DOHH2 (cell line): ENCODE measurements around the gene RB1.

Experiments
- H3F3A ChIP-seq: fragments of 200-600 bp; sonication (generic), shearing (Covaris generic); 2 replicates; pipeline ENCODE4 v1.6.0; 2016; ENCODE audit warnings: antibody characterized with exemption, mild to moderate bottlenecking; ENCODE audit not compliant: control insufficient read depth, insufficient read depth
- H3K27ac ChIP-seq: fragments of 200-600 bp; sonication (generic); 2 replicates; pipeline ENCODE4 v1.5.1; 2014; ENCODE audit warnings: low read depth, mild to moderate bottlenecking, low read length, moderate library complexity
- H3K27me3 ChIP-seq: fragments of 200-600 bp; sonication (generic); 2 replicates; pipeline ENCODE4 v1.6.1; 2014; ENCODE audit warnings: mild to moderate bottlenecking, low read length, mixed read lengths; ENCODE audit not compliant: control insufficient read depth
- H3K36me3 ChIP-seq: fragments of 200-600 bp; sonication (generic); 2 replicates; pipeline ENCODE4 v1.6.1; 2014; ENCODE audit warnings: mild to moderate bottlenecking, low read length, moderate library complexity, mixed read lengths; ENCODE audit not compliant: control insufficient read depth
- H3K4me1 ChIP-seq: fragments of 200-600 bp; sonication (generic); 2 replicates; pipeline ENCODE4 v1.6.1; 2014; ENCODE audit warnings: mild to moderate bottlenecking, low read length, mixed read lengths; ENCODE audit not compliant: control insufficient read depth
- H3K4me2 ChIP-seq: fragments of 200-600 bp; sonication (generic); 2 replicates; pipeline ENCODE4 v1.6.0; 2014; ENCODE audit warnings: mild to moderate bottlenecking, low read length, moderate library complexity
- H3K4me3 ChIP-seq: fragments of 200-600 bp; sonication (generic); 2 replicates; pipeline ENCODE4 v1.5.1; 2014; ENCODE audit warnings: mild to moderate bottlenecking, low read length, mixed read lengths
- H3K79me2 ChIP-seq: fragments of 200-600 bp; sonication (generic); 2 replicates; pipeline ENCODE4 v1.6.1; 2014; ENCODE audit warnings: mild to moderate bottlenecking, low read length, mixed read lengths; ENCODE audit not compliant: control insufficient read depth
- H3K9me2 ChIP-seq: fragments of 200-600 bp; sonication (generic); replicated peaks from 2 replicates; pipeline ENCODE4 v1.6.1; 2014; ENCODE audit warnings: mild to moderate bottlenecking, low read length, mixed read lengths; ENCODE audit not compliant: control insufficient read depth
- H3K9me3 ChIP-seq: fragments of 200-600 bp; sonication (generic); 2 replicates; pipeline ENCODE4 v1.6.1; 2014; ENCODE audit warnings: antibody characterized with exemption, low read length, mixed read lengths; ENCODE audit not compliant: control insufficient read depth, insufficient read depth
- H4K20me1 ChIP-seq: fragments of 200-600 bp; sonication (generic); 2 replicates; pipeline ENCODE4 v1.6.0; 2014; ENCODE audit warnings: low read depth, mild to moderate bottlenecking, antibody characterized with exemption, low read length, moderate library complexity; ENCODE audit not compliant: control insufficient read depth, insufficient read depth
- CTCF ChIP-seq: fragments of 200-600 bp; sonication (generic); IDR thresholded peaks from one replicate; pipeline ENCODE4 v1.5.1; 2014; ENCODE audit warnings: antibody characterized with exemption, mild to moderate bottlenecking, low read depth, low read length; ENCODE audit not compliant: poor library complexity, severe bottlenecking
- EZH2phosphoT487 ChIP-seq: fragments of 200-600 bp; sonication (generic); IDR thresholded peaks from 2 replicates; pipeline ENCODE4 v1.6.1; 2017; ENCODE audit warnings: borderline replicate concordance, mild to moderate bottlenecking, antibody characterized with exemption, low read length, moderate library complexity, mixed read lengths

The RB1 gene

GRCh38 chr13:48318377-48318811 is 14.8 kb downstream of the RB1 start:
- Histone ChIP-seq H3K4me2 (no peak overlapping the region), H3K27me3 (no peaks in the 10 kb centered on the region), H3K79me2 (peaks cover 99% of the 10 kb centered on the region), H3F3A (peaks cover 5% of the 10 kb centered on the region), H3K9me3 (peaks cover 54% of the 10 kb centered on the region), H3K9me2 (no peaks in the 10 kb centered on the region), H3K27ac (no peak overlapping the region), H3K4me1 (no peaks in the 10 kb centered on the region), H3K4me3 (no peak overlapping the region), H4K20me1 (no peaks in the 10 kb centered on the region), H3K36me3 (peaks cover 94% of the 10 kb centered on the region)
- TF ChIP-seq EZH2phosphoT487 = no peak
- no peak for TF ChIP-seq CTCF

DNA sequence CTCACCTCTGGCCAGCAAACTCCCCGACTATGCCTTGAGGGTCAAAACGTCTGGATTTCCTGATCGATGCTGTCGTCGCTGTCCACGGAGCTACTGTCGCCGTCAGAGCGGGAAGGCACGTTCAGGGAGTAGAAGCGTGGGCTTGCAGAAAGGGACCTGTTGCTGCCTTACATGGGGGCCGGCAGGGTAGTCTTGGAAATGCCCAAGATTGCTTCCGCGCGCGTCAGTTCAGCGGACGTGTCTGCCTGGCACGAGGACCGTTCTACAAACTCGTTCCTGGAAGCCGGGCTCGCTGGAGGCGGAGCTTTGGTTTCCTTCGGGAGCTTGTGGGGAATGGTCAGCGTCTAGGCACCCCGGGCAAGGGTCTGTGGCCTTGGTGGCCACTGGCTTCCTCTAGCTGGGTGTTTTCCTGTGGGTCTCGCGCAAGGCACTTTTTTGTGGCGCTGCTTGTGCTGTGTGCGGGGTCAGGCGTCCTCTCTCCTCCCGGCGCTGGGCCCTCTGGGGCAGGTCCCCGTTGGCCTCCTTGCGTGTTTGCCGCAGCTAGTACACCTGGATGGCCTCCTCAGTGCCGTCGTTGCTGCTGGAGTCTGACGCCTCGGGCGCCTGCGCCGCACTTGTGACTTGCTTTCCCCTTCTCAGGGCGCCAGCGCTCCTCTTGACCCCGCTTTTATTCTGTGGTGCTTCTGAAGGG is 15.4 kb downstream of the RB1 start:
- Histone ChIP-seq H3K27ac (no peak overlapping the region), H3K4me2 (no peak overlapping the region), H3K9me2 (no peaks in the 10 kb centered on the region), H3K27me3 (no peaks in the 10 kb centered on the region), H3F3A (peaks cover 5% of the 10 kb centered on the region), H3K4me1 (no peaks in the 10 kb centered on the region), H3K79me2 (peaks cover 99% of the 10 kb centered on the region), H4K20me1 (no peaks in the 10 kb centered on the region), H3K4me3 (no peak overlapping the region), H3K36me3 (peaks cover 92% of the 10 kb centered on the region), H3K9me3 (peaks cover 54% of the 10 kb centered on the region)
- no peak for TF ChIP-seq CTCF
- no peak for TF ChIP-seq EZH2phosphoT487

DNA sequence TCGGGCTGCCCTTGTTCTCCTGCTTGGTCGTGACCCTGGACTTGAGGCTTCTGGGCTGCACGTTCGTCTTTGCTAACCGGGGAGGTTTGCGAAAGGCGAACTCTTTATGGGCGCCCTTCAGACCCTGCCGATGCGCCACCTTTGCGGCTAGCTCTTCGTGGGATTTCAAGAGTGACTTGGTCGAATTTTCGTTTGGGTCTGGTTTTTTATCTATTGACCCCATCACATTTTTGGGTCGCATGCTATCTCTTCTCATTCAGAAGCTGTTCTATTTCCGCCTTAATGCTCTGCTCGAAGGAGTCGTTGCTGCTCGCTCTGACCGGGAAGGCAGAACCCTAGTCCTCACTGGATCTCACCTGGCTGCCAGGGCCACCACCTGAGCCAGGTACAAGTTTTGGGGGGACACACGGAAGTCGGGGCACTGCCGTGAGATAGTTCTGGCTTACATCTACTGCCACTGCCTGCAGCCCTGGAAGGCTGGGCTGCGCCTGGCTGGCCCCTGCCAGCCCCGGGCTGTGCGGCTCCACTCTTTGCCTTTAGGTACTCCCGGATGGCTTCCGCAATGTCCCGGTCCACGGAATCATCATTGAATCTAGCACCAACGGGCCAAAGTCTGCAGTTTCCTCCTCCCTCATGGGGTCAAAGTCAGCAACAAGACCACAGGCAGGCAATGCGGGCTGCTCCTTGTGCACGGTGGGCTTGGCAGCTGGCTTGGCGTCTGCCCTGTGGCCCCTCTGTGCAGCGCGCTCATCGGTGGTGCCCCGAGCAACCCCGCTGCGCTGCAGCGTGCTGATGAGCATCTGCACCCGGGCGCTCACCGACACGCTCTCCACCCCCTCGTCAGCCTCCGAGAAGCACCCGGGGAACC is 16.2 kb downstream of the RB1 start:
- Histone ChIP-seq H3F3A (peaks cover 5% of the 10 kb centered on the region), H3K27me3 (no peaks in the 10 kb centered on the region), H3K4me1 (no peaks in the 10 kb centered on the region), H3K27ac (no peak overlapping the region), H3K9me2 (no peaks in the 10 kb centered on the region), H3K4me2 (no peak overlapping the region), H3K79me2 (peaks cover 99% of the 10 kb centered on the region), H3K36me3 (peaks cover 93% of the 10 kb centered on the region), H3K9me3 (peaks cover 54% of the 10 kb centered on the region), H4K20me1 (no peaks in the 10 kb centered on the region), H3K4me3 (no peak overlapping the region)
- TF ChIP-seq CTCF (no peak), EZH2phosphoT487 (no peak)
